HG03103 (cell line): ENCODE results near the gene CREM.

Experiments
- ATAC-seq: cut with Tn5 transposase; IDR thresholded peaks from one replicate; pipeline ENCODE4 v1.9.1; 2021; ENCODE audit warnings: low read depth; ENCODE audit not compliant: unreplicated experiment

CREM gene

DNA sequence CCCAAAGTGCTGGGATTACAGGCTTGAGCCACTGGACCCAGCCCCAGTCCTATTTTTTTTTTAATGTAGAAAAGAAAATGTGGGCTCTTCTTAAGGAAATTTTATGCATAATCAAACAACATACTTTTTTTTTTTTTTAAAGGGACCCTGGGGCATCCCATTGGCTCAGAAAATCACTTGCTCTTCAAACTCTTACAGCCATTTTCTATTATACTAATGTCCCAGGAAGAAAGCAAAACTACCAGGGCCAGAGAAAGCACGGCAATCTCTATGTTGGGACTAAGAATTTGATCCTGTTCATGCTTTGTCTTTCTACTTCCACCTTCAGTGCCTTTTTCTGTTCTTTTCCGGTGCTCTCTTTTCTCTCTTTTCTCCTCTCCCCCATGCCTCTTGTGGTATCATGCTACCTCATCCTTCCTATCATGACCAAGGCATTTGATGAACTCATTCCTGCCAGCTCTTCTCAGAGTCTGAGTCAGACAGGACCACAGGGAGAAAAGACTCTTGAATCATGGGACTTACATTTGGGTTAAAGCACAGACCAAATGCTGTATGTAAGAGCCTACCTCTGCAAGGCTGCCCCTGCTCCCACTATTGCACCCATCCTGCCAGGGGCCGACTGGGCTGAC is 133.2 kb downstream of the CREM start:
- no peak for ATAC-seq

GRCh38 chr10:35262436-35262835 is 135.8 kb downstream of the CREM start:
- ATAC-seq, result no peak
